HepG2 (cell line): ENCODE measurements around the gene STN1. TPM values are rescaled to one million over a fixed set of nuclear protein-coding genes. Genes with fewer than 3 reads are reported as not detected.
A peak's percentile ranks its signal among the peaks of the same experiment; 100 is the strongest.

Experiments used
- ARNTL ChIP-seq: sonication (generic); formaldehyde crosslinking; IDR thresholded peaks from 2 replicates; pipeline ENCODE4 v1.4.0; 2020; ENCODE audit warnings: mild to moderate bottlenecking, missing genetic modification reagents
- BCL6 ChIP-seq: IDR thresholded peaks from 2 replicates; pipeline ENCODE4 v1.6.1; 2016; ENCODE audit warnings: missing genetic modification reagents, missing compliant biosample characterization
- KAT7 ChIP-seq: IDR thresholded peaks from 2 replicates; pipeline ENCODE4 v1.6.1; 2018; ENCODE audit warnings: borderline replicate concordance, missing compliant biosample characterization
- KAT8 ChIP-seq: IDR thresholded peaks from 2 replicates; pipeline ENCODE4 v1.6.1; 2016; ENCODE audit warnings: missing genetic modification reagents, missing compliant biosample characterization
- KDM6A ChIP-seq: IDR thresholded peaks from 2 replicates; pipeline ENCODE4 v1.6.1; 2016; ENCODE audit warnings: low read depth
- MIER3 ChIP-seq: IDR thresholded peaks from 2 replicates; pipeline ENCODE4 v1.6.1; 2016; ENCODE audit warnings: missing compliant biosample characterization, borderline replicate concordance
- MYC ChIP-seq: sonication (generic); formaldehyde crosslinking; IDR thresholded peaks from 2 replicates; pipeline ENCODE4 v1.9.0; 2021; ENCODE audit warnings: missing genetic modification reagents, borderline replicate concordance
- NR1H2 ChIP-seq: sonication (generic); formaldehyde crosslinking; IDR thresholded peaks from 2 replicates; pipeline ENCODE4 v1.8.1; 2022; ENCODE audit warnings: low read depth, missing genetic modification reagents, borderline replicate concordance
- NR2F6 ChIP-seq, 2 experiments: IDR thresholded peaks; 2 replicates each; pipeline ENCODE4 v1.6.1; 2016; ENCODE audit warnings: antibody characterized with exemption in 1 of 2, mild to moderate bottlenecking in 1 of 2
- PATZ1 ChIP-seq: sonication (generic); formaldehyde crosslinking; IDR thresholded peaks from 2 replicates; pipeline ENCODE4 v1.4.0; 2020; ENCODE audit warnings: missing genetic modification reagents
- PLSCR1 ChIP-seq: sonication (generic); formaldehyde crosslinking; IDR thresholded peaks from 2 replicates; pipeline ENCODE4 v1.5.0; 2020; ENCODE audit warnings: missing genetic modification reagents, mild to moderate bottlenecking, borderline replicate concordance
- SCMH1 ChIP-seq: sonication (generic); formaldehyde crosslinking; IDR thresholded peaks from 2 replicates; pipeline ENCODE4 v1.9.0; 2021; ENCODE audit warnings: missing genetic modification reagents, mild to moderate bottlenecking, borderline replicate concordance
- TFE3 ChIP-seq: IDR thresholded peaks from 2 replicates; pipeline ENCODE4 v1.6.1; 2016
- WIZ ChIP-seq: sonication (generic); formaldehyde crosslinking; IDR thresholded peaks from 2 replicates; pipeline ENCODE4 v1.5.1; 2020; ENCODE audit warnings: mild to moderate bottlenecking, missing genetic modification reagents
- ZNF230 ChIP-seq: sonication (generic); formaldehyde crosslinking; IDR thresholded peaks from 2 replicates; pipeline ENCODE4 v1.4.0; 2020; ENCODE audit warnings: mild to moderate bottlenecking, missing genetic modification reagents
- ZNF232 ChIP-seq: sonication (generic); formaldehyde crosslinking; IDR thresholded peaks from 2 replicates; pipeline ENCODE4 v1.4.0; 2020; ENCODE audit warnings: missing genetic modification reagents, borderline replicate concordance
- ZNF317 ChIP-seq: sonication (generic); formaldehyde crosslinking; IDR thresholded peaks from 2 replicates; pipeline ENCODE4 v1.5.0; 2020; ENCODE audit warnings: mild to moderate bottlenecking, missing genetic modification reagents
- ZNF460 ChIP-seq: sonication (generic); formaldehyde crosslinking; IDR thresholded peaks from 2 replicates; pipeline ENCODE4 v1.5.1; 2020; ENCODE audit warnings: missing genetic modification reagents, mild to moderate bottlenecking, borderline replicate concordance
- ZNF607 ChIP-seq: sonication (generic); formaldehyde crosslinking; IDR thresholded peaks from 2 replicates; pipeline ENCODE4 v1.5.1; 2020; ENCODE audit warnings: missing genetic modification reagents, mild to moderate bottlenecking, borderline replicate concordance
- polyA plus RNA-seq, 8 experiments: library from polyadenylated mRNA; depleted of rRNA in 3 of 8; stranded (reverse) in 7 of 8; unstranded in 1 of 8; fragments of >200 nt; fragmentation: Illumina TruSeq in 4 of 8; extraction: Trizol in 4 of 8; gene quantifications; 2 replicates each; pipeline versions ENCODE4 v1.2.1 to v1.2.3, GENCODE V29; 2011 to 2016; ENCODE audit warnings: low read depth in 4 of 8, missing spikeins in 1 of 8, mixed read lengths in 1 of 8; ENCODE audit not compliant: insufficient read depth in 1 of 8
- total RNA-seq, 5 experiments: library from RNA; depleted of rRNA; stranded (reverse); fragments of >200 nt; fragmentation: Illumina TruSeq; extraction: Trizol; gene quantifications; 2 replicates each; pipeline ENCODE4 v1.2.3, GENCODE V29; 2016; ENCODE audit warnings: low read depth in 1 of 5
- TF ChIP-seq, protein P1 (sequence below): sonication (generic); formaldehyde crosslinking; IDR thresholded peaks from 2 replicates; pipeline ENCODE4 v1.5.1; 2020; ENCODE audit warnings: missing genetic modification reagents, mild to moderate bottlenecking, borderline replicate concordance
- TF ChIP-seq, protein P2 (sequence below): IDR thresholded peaks from 2 replicates; pipeline ENCODE4 v1.6.1; 2016; ENCODE audit warnings: low read depth

Gene STN1
- total and polyA plus RNA-seq, 2 of the 13 experiments (the other 11 are each of a cell fraction or from before 2014, with no cell fraction given), result 17.6 to 22.7 TPM

- TF ChIP-seq NR1H2 (no peak), PLSCR1 (CRISPR knock-in tag) (no peak; the same call in 1 of the 2 replicates), KAT8 (peak; percentile 54; the same call in 1 of the 2 replicates), ZNF317 (0 out of 2 replicates have a peak, but pooled peaks have one; percentile 62), ARNTL (peak; percentile 61; the same call in 1 of the 2 replicates), KAT7 (no peak), ZNF230 (no peak), ZNF607 (CRISPR knock-in tag) (0 out of 2 replicates have a peak, but pooled peaks have one; percentile 33), TFE3 (CRISPR knock-in tag) (peak; percentile 72), ZNF460 (no peak), PATZ1 (CRISPR knock-in tag) (peak; percentile 86), BCL6 (CRISPR knock-in tag) (peak; percentile 74), SCMH1 (CRISPR knock-in tag) (no peak), MYC (CRISPR knock-in tag) (0 out of 2 replicates have a peak, but pooled peaks have one; percentile 17), MIER3 (no peak), ZNF232 (CRISPR knock-in tag) (0 out of 2 replicates have a peak, but pooled peaks have one; percentile 54), NR2F6 (IDR thresholded peaks at IDR 0.05) (peak; percentile 65), NR2F6 (CRISPR knock-in tag; IDR thresholded peaks at IDR 0.05) (peak; percentile 61; the same call in 1 of the 2 replicates), WIZ (0 out of 2 replicates have a peak, but pooled peaks have one; percentile 62), KDM6A (CRISPR knock-in tag) (peak; percentile 63; the same call in 1 of the 2 replicates)
- TF ChIP-seq, protein P1, sequence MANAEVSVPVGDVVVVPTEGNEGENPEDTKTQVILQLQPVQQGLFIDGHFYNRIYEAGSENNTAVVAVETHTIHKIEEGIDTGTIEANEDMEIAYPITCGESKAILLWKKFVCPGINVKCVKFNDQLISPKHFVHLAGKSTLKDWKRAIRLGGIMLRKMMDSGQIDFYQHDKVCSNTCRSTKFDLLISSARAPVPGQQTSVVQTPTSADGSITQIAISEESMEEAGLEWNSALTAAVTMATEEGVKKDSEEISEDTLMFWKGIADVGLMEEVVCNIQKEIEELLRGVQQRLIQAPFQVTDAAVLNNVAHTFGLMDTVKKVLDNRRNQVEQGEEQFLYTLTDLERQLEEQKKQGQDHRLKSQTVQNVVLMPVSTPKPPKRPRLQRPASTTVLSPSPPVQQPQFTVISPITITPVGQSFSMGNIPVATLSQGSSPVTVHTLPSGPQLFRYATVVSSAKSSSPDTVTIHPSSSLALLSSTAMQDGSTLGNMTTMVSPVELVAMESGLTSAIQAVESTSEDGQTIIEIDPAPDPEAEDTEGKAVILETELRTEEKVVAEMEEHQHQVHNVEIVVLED (CRISPR knock-in tag), result 0 out of 2 replicates have a peak, but pooled peaks have one; percentile 18
- TF ChIP-seq, protein P2, sequence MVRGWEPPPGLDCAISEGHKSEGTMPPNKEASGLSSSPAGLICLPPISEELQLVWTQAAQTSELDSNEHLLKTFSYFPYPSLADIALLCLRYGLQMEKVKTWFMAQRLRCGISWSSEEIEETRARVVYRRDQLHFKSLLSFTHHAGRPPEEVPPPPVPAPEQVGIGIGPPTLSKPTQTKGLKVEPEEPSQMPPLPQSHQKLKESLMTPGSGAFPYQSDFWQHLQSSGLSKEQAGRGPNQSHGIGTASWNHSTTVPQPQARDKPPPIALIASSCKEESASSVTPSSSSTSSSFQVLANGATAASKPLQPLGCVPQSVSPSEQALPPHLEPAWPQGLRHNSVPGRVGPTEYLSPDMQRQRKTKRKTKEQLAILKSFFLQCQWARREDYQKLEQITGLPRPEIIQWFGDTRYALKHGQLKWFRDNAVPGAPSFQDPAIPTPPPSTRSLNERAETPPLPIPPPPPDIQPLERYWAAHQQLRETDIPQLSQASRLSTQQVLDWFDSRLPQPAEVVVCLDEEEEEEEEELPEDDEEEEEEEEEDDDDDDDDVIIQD (CRISPR knock-in tag), result peak; percentile 65; the same call in 1 of the 2 replicates
Measured at GRCh38 chr10:103833731-103834365, 84.1 kb downstream of the STN1 start (continued).
